A549 (cell line): ENCODE measurements around the gene INO80. TPM values are rescaled to one million over a fixed set of nuclear protein-coding genes. Genes with fewer than 3 reads are reported as not detected.

Experiments used
- ATAC-seq, 2 experiments: fragments of 200-7000 bp in 1 of 2; fragments of >200 bp in 1 of 2; cut with Nextera tagmentation in 1 of 2; cut with Tn5 transposase in 1 of 2; 3 replicates each; pipeline versions ENCODE4 v1.8.0 to v1.9.1; 2018 to 2020; ENCODE audit warnings: mild to moderate bottlenecking in 1 of 2, moderate library complexity in 1 of 2
- CTCF ChIA-PET: fragments of 300-600 bp; sonication (Branson Sonifier 250); formaldehyde crosslinking; extraction: SDS; loops from one replicate; lab custom pipeline; 2021; ENCODE audit warnings: antibody characterized with exemption, inconsistent platforms; lab: Yijun Ruan, JAX
- POLR2A ChIA-PET: fragments of 350-600 bp; formaldehyde crosslinking; extraction: SDS; loops from one replicate; lab custom pipeline; 2021; ENCODE audit warnings: antibody characterized with exemption, inconsistent platforms; lab: Yijun Ruan, JAX
- DNase-seq, 2 experiments: peaks; one replicate each; pipeline versions ENCODE4 v3.0.0 to v3.0.0-alpha.2; 2011 to 2016; ENCODE audit warnings: low read depth in 1 of 2, low spot score in 1 of 2
- FAIRE-seq: peaks from 2 replicates; lab custom pipeline; 2011; peaks lifted over from hg19 to GRCh38; lab: Jason Lieb, UNC
- H3K27ac ChIP-seq, 2 experiments: fragments of >200 bp; sonication (Bioruptor Twin); formaldehyde crosslinking; 3 replicates each; pipeline ENCODE4 v1.5.1; 2016 to 2017
- H3K4me1 ChIP-seq: fragments of >200 bp; sonication (Bioruptor Twin); formaldehyde crosslinking; 3 replicates; pipeline ENCODE4 v1.6.1; 2016
- H3K4me2 ChIP-seq: fragments of >200 bp; sonication (Bioruptor Twin); formaldehyde crosslinking; 3 replicates; pipeline ENCODE4 v1.6.1; 2016
- H3K4me3 ChIP-seq: fragments of >200 bp; sonication (Bioruptor Twin); formaldehyde crosslinking; 3 replicates; pipeline ENCODE4 v1.5.1; 2016
- H3K9me3 ChIP-seq: fragments of >200 bp; sonication (Bioruptor Twin); formaldehyde crosslinking; 3 replicates; pipeline ENCODE4 v1.6.1; 2016
- BCL3 ChIP-seq: fragments of >200 bp; sonication (Bioruptor Twin); formaldehyde crosslinking; IDR thresholded peaks from 3 replicates; pipeline ENCODE4 v1.6.1; 2016
- CBX8 ChIP-seq: fragments of 200-600 bp; sonication (generic); IDR thresholded peaks from 2 replicates; pipeline ENCODE4 v1.6.1; 2016
- CEBPB ChIP-seq, 2 experiments: fragments of >200 bp in 1 of 2; sonication (Bioruptor Twin) in 1 of 2; formaldehyde crosslinking in 1 of 2; IDR thresholded peaks; 2 replicates each; pipeline ENCODE4 v1.6.1; 2012 to 2016
- CHD2 ChIP-seq: fragments of 150-350 bp; IDR thresholded peaks from 2 replicates; pipeline ENCODE4 v1.6.1; 2014; ENCODE audit warnings: low read length; ENCODE audit not compliant: partially characterized antibody
- CHD4 ChIP-seq: fragments of 200-600 bp; sonication (generic); IDR thresholded peaks from 2 replicates; pipeline ENCODE4 v1.6.1; 2016; ENCODE audit warnings: antibody characterized with exemption, mild to moderate bottlenecking, borderline replicate concordance
- EHF ChIP-seq: fragments of 250-450 bp; sonication (Bioruptor Pico); IDR thresholded peaks from 2 replicates; pipeline ENCODE4 v1.5.0; 2020; ENCODE audit warnings: mild to moderate bottlenecking
- ESRRA ChIP-seq: fragments of 150-350 bp; IDR thresholded peaks from 2 replicates; pipeline ENCODE4 v1.6.1; 2014; ENCODE audit warnings: mild to moderate bottlenecking, low read length, borderline replicate concordance
- FOSB ChIP-seq: fragments of 250-450 bp; sonication (Bioruptor Pico); IDR thresholded peaks from 2 replicates; pipeline ENCODE4 v1.5.0; 2020; ENCODE audit warnings: mild to moderate bottlenecking, moderate library complexity
- FOSL2 ChIP-seq, 2 experiments: fragments of 450-650 bp in 1 of 2; fragments of >200 bp in 1 of 2; sonication (Bioruptor Twin) in 1 of 2; formaldehyde crosslinking; IDR thresholded peaks; 2 replicates each; pipeline versions ENCODE4 v1.5.0 to v1.6.1; 2016 to 2020; ENCODE audit warnings: mild to moderate bottlenecking in 1 of 2, moderate library complexity in 1 of 2
- FOXS1 ChIP-seq: fragments of 250-450 bp; sonication (Bioruptor Pico); IDR thresholded peaks from 2 replicates; pipeline ENCODE4 v1.5.0; 2020; ENCODE audit warnings: mild to moderate bottlenecking, moderate library complexity
- HEYL ChIP-seq: fragments of 250-450 bp; sonication (Bioruptor Pico); IDR thresholded peaks from 2 replicates; pipeline ENCODE4 v1.8.0; 2021; ENCODE audit warnings: mild to moderate bottlenecking, moderate library complexity
- MAFK ChIP-seq: fragments of 450-650 bp; IDR thresholded peaks from 2 replicates; pipeline ENCODE4 v1.6.1; 2014; ENCODE audit not compliant: partially characterized antibody
- MAZ ChIP-seq: fragments of 150-350 bp; IDR thresholded peaks from 2 replicates; pipeline ENCODE4 v1.6.1; 2014; ENCODE audit warnings: antibody characterized with exemption, low read depth, low read length, borderline replicate concordance
- NR3C1 ChIP-seq: fragments of >200 bp; sonication (Bioruptor Twin); formaldehyde crosslinking; IDR thresholded peaks from 3 replicates; pipeline ENCODE4 v1.6.1; 2017
- RAD21 ChIP-seq, 2 experiments: fragments of >200 bp in 1 of 2; sonication (Bioruptor Twin) in 1 of 2; formaldehyde crosslinking in 1 of 2; IDR thresholded peaks in 1 of 2; conservative IDR thresholded peaks in 1 of 2; 2 replicates in 1 of 2; 3 replicates in 1 of 2; pipeline ENCODE4 v1.6.1; 2012 to 2018; ENCODE audit warnings: inconsistent platforms in 1 of 2
- RFX5 ChIP-seq: fragments of 450-650 bp; IDR thresholded peaks from 2 replicates; pipeline ENCODE4 v1.7.1; 2014; ENCODE audit warnings: antibody characterized with exemption, mild to moderate bottlenecking, moderate library complexity
- RNF2 ChIP-seq: fragments of 200-600 bp; sonication (generic); IDR thresholded peaks from 2 replicates; pipeline ENCODE4 v1.6.1; 2016; ENCODE audit warnings: low read depth, mild to moderate bottlenecking, antibody characterized with exemption, moderate library complexity, borderline replicate concordance
- ZFP36 ChIP-seq: fragments of 450-650 bp; IDR thresholded peaks from 2 replicates; pipeline ENCODE4 v1.6.1; 2014; ENCODE audit warnings: borderline replicate concordance; ENCODE audit not compliant: partially characterized antibody
- ZNF302 ChIP-seq: fragments of 250-450 bp; sonication (Bioruptor Pico); IDR thresholded peaks from 2 replicates; pipeline ENCODE4 v1.9.0; 2021; ENCODE audit warnings: inconsistent platforms, mild to moderate bottlenecking, moderate library complexity
- WGBS: methylation state at CpG from one replicate; pipeline ENCODE4 v1.1.6; 2017; ENCODE audit errors: missing lambda C conversion rate; 5-methylcytosine and 5-hydroxymethylcytosine counted together
- polyA plus RNA-seq, 4 experiments: library from polyadenylated mRNA; depleted of rRNA in 3 of 4; stranded (reverse); fragments of >200 nt; fragmentation: RNase III in 1 of 4; extraction: RNeasy Plus Mini Kit Qiagen cat#74134 plus additional on column Dnase treatment in 1 of 4; gene quantifications; 2 replicates in 3 of 4; 3 replicates in 1 of 4; pipeline ENCODE4 v1.2.3, GENCODE V29; 2011 to 2017
- TF ChIP-seq, protein P1 (sequence below): fragments of 200-600 bp; sonication (generic); IDR thresholded peaks from 2 replicates; pipeline ENCODE4 v1.6.1; 2016; ENCODE audit warnings: antibody characterized with exemption, mild to moderate bottlenecking, moderate library complexity
- TF ChIP-seq, protein P2 (sequence below): IDR thresholded peaks from 2 replicates; pipeline ENCODE4 v1.6.1; 2012
- TF ChIP-seq, protein P3 (sequence below): fragments of 250-450 bp; sonication (Bioruptor Pico); IDR thresholded peaks from 2 replicates; pipeline ENCODE4 v1.5.0; 2020; ENCODE audit warnings: low read depth, mild to moderate bottlenecking, moderate library complexity
- TF ChIP-seq, protein P4 (sequence below): fragments of 150-350 bp; IDR thresholded peaks from 2 replicates; pipeline ENCODE4 v1.6.1; 2014; ENCODE audit warnings: low read depth, mild to moderate bottlenecking, low read length

The INO80 gene
- polyA plus RNA-seq, 2 of the 4 experiments (the other 2 are of a cell fraction) = 6.7 to 10.9 TPM

DNA sequence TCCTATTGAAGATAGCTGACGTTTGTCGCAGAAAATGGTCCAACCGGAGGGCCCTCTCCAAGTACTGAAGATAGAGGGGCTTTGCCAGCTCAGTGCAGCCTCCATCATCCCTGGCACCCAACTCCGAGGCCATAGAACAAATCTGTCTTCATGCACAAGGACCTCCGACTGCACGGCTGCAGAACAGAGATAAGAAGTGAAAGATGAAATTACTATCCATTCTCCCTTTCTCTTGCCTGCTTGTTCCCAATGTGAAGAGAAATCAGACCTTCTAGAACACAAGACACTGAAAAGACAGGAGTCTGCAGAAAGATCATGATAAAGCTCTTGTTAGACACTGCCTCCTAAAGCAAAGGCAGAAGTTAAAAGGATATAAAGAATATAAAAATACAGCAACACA, 19.9 kb downstream of the INO80 start:
- no peak for TF ChIP-seq MAFK
- TF ChIP-seq BCL3 = no peak
- TF ChIP-seq CHD2 = no peak
- no peak for TF ChIP-seq FOSB (CRISPR knock-in tag)
- TF ChIP-seq ZNF302 (CRISPR knock-in tag) = no peak
- no peak for TF ChIP-seq CEBPB (IDR thresholded peaks at IDR 0.05)
- TF ChIP-seq RNF2 = no peak
- TF ChIP-seq EHF (CRISPR knock-in tag) = no peak
- TF ChIP-seq, protein P1, sequence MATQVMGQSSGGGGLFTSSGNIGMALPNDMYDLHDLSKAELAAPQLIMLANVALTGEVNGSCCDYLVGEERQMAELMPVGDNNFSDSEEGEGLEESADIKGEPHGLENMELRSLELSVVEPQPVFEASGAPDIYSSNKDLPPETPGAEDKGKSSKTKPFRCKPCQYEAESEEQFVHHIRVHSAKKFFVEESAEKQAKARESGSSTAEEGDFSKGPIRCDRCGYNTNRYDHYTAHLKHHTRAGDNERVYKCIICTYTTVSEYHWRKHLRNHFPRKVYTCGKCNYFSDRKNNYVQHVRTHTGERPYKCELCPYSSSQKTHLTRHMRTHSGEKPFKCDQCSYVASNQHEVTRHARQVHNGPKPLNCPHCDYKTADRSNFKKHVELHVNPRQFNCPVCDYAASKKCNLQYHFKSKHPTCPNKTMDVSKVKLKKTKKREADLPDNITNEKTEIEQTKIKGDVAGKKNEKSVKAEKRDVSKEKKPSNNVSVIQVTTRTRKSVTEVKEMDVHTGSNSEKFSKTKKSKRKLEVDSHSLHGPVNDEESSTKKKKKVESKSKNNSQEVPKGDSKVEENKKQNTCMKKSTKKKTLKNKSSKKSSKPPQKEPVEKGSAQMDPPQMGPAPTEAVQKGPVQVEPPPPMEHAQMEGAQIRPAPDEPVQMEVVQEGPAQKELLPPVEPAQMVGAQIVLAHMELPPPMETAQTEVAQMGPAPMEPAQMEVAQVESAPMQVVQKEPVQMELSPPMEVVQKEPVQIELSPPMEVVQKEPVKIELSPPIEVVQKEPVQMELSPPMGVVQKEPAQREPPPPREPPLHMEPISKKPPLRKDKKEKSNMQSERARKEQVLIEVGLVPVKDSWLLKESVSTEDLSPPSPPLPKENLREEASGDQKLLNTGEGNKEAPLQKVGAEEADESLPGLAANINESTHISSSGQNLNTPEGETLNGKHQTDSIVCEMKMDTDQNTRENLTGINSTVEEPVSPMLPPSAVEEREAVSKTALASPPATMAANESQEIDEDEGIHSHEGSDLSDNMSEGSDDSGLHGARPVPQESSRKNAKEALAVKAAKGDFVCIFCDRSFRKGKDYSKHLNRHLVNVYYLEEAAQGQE = no peak
- no peak for TF ChIP-seq RAD21 (conservative IDR thresholded peaks at IDR 0.05 in 1 of 2, IDR thresholded peaks at IDR 0.05 in 1 of 2)
- no peak for TF ChIP-seq CBX8
- TF ChIP-seq MAZ = no peak
- TF ChIP-seq ESRRA = no peak
- TF ChIP-seq ZFP36 = no peak
- no peak for TF ChIP-seq NR3C1
- TF ChIP-seq FOXS1 (CRISPR knock-in tag) = no peak
- TF ChIP-seq, protein P2, sequence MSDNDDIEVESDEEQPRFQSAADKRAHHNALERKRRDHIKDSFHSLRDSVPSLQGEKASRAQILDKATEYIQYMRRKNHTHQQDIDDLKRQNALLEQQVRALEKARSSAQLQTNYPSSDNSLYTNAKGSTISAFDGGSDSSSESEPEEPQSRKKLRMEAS = no peak
- TF ChIP-seq, protein P3, sequence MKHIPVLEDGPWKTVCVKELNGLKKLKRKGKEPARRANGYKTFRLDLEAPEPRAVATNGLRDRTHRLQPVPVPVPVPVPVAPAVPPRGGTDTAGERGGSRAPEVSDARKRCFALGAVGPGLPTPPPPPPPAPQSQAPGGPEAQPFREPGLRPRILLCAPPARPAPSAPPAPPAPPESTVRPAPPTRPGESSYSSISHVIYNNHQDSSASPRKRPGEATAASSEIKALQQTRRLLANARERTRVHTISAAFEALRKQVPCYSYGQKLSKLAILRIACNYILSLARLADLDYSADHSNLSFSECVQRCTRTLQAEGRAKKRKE (CRISPR knock-in tag) = no peak
- TF ChIP-seq, all 56 proteins: peak for 0
- WGBS = 95% methylated on average over 6 of the region's 6 CpGs
- FAIRE-seq = no peak
- Histone ChIP-seq H3K9me3 (no peaks in the 10 kb centered on the region), H3K4me3 (no peak overlapping the region), H3K4me2 (no peak overlapping the region), H3K4me1 (no peaks in the 10 kb centered on the region), H3K27ac (no peak overlapping the region)
- no peak for ATAC-seq
- DNase-seq = no peak
- POLR2A ChIA-PET = no interaction called here
- CTCF ChIA-PET = no interaction called here

DNA sequence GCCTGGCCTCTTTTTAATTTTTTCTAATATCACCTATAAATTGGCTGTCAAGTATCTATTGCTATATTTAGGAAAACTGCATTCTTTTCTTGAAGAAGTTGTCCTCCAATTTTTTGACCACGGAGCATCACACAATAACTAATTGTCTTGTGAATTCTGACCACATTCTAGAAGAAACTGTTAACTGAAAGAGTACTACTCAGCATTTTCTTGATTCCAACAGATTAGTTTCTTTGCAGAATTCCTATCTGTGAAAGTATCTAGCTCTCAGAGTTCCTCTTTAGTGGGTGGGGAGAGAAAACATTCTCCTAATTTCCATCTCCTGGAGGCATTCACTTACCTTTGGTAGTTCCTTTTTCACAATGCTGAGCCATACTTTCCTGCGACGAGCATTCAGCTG, 31.1 kb downstream of the INO80 start:
- no peak overlapping the region for H3K4me3 ChIP-seq
- POLR2A ChIA-PET = no interaction called here
- DNase-seq (no peak), ATAC-seq (no peak), FAIRE-seq (no peak)
- WGBS = 93% methylated on average over 3 of the region's 3 CpGs
- no peak overlapping the region for H3K27ac ChIP-seq
- no peaks in the 10 kb centered on the region for H3K9me3 ChIP-seq
- CTCF ChIA-PET = no interaction called here
- no peaks in the 10 kb centered on the region for H3K4me1 ChIP-seq
- H3K4me2 ChIP-seq = no peak overlapping the region
- TF ChIP-seq HEYL = no peak
- no peak for TF ChIP-seq CHD4
- TF ChIP-seq FOSL2 (IDR thresholded peaks at IDR 0.05) = no peak
- TF ChIP-seq FOSL2 (CRISPR knock-in tag; IDR thresholded peaks at IDR 0.05) = no peak
- TF ChIP-seq CEBPB (IDR thresholded peaks at IDR 0.05) = no peak
- TF ChIP-seq, protein P4, sequence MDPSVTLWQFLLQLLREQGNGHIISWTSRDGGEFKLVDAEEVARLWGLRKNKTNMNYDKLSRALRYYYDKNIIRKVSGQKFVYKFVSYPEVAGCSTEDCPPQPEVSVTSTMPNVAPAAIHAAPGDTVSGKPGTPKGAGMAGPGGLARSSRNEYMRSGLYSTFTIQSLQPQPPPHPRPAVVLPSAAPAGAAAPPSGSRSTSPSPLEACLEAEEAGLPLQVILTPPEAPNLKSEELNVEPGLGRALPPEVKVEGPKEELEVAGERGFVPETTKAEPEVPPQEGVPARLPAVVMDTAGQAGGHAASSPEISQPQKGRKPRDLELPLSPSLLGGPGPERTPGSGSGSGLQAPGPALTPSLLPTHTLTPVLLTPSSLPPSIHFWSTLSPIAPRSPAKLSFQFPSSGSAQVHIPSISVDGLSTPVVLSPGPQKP = no peak
- no peak for TF ChIP-seq RFX5
- TF ChIP-seq MAFK = peak; percentile 46
- TF ChIP-seq ESRRA = no peak
